NCI-H2107 (cell line): ENCODE results near the gene CASP9.
"Not testable (repeated sequence)": the region's sequence is repeated elsewhere in the genome, so short reads cannot be mapped to it uniquely, and the experiment has no call there.

Experiments
- DNase-seq: peaks from one replicate; lab custom pipeline; 2025; lab: John Stamatoyannopoulos, UW

The CASP9 gene

DNA sequence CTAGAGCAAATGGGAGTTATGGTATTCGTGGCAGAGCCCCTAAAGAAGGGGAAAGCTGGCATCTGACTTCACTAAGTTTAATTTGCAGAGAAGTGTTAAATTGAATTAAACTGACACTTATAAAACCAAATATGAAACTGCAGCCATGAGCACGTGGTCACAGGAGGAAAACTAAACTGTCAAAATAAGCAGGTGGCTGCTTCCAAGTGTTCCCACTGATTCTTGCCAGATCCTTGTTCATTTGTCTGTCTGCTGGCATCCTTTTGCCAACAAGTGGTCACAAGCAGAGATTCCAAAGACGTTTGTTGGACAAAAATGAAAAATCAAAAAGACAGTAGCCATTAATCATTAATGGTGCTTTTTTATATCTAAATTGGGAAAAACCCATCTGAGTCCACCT, 54.7 kb downstream of the CASP9 start:
- DNase-seq = no peak

DNA sequence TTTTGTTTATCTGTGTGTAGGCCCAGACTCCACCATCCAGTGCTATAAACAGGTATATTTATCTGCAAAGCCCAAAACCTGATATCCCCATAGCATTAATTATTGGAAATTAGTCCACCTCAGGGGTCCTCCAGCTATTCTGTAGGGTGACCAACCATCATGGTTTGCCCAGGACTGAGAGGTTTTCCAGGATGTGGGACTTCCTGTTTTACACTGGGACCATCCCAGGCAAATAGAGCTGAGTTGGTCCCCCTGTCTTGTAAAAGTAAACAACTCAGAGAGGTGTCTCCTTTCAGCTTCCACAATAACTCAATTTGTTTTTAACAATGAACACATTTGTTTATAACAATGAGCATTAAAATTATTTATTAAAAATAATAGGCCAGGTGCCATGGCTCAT, 55.9 kb downstream of the CASP9 start:
- no peak for DNase-seq

DNA sequence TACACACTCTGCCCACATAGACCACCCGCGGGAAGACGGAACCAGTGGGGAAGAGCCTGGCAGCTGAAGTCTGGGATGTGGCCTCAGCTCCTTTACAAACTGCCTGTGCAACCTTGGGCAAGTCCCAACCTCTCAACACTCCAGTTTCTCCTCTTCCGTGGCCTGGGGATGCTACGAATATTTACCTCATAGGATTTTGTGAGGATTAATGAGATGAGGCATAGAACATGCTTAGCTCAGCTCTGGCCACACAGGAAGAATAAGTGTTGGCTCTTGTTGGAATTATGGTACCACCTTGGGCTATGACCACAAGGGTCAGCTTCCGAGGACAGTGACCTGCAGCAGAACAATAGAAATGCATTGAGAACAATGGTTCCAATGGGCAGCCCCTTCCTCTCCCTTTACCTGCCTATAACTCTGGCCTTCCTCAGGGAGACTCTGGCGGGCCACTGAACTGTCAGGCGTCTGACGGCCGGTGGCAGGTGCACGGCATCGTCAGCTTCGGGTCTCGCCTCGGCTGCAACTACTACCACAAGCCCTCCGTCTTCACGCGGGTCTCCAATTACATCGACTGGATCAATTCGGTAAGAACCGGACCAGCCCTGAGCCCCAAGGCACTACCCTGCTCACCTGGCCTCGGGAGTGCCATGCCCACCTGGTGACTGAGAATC, 56.9 kb downstream of the CASP9 start:
- not testable (repeated sequence) for DNase-seq

DNA sequence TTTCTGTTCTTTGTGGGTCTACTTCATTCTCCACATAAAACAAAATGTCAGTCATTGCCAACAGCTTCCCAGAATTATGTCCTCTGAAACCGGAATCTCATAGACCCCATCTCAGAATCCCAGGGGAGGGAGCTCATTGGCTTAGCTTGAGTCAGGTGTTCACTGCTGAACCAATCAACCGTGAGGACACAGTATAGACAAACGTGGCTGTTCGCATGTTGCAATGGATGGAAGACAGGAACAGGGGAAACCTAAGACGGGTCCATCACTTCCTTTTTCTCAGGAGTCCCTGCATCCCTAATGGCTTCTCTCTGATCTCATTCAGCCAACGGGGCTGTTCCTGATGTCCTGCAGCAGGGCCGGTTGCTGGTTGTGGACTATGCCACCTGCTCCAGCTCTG, 58.3 kb downstream of the CASP9 start:
- DNase-seq = no peak

DNA sequence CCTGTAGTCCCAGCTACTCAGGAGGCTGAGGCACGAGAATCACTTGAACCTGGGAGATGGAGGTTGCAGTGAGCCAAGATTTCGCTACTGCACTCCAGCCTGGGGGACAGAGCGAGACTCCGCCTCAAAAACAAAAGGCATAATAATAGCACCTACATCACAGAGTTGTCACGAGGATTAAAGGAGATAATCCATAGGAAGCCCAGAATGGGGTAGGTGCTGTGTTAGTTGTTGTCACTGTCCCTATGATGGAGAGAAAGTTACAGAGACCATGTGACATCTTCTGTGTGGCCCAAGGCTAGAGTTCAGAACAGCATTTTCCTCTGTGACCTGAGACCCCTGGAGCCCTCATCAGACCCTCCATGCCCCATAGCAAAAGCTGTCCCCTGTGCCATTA, 60.1 kb downstream of the CASP9 start:
- not testable (repeated sequence) for DNase-seq

DNA sequence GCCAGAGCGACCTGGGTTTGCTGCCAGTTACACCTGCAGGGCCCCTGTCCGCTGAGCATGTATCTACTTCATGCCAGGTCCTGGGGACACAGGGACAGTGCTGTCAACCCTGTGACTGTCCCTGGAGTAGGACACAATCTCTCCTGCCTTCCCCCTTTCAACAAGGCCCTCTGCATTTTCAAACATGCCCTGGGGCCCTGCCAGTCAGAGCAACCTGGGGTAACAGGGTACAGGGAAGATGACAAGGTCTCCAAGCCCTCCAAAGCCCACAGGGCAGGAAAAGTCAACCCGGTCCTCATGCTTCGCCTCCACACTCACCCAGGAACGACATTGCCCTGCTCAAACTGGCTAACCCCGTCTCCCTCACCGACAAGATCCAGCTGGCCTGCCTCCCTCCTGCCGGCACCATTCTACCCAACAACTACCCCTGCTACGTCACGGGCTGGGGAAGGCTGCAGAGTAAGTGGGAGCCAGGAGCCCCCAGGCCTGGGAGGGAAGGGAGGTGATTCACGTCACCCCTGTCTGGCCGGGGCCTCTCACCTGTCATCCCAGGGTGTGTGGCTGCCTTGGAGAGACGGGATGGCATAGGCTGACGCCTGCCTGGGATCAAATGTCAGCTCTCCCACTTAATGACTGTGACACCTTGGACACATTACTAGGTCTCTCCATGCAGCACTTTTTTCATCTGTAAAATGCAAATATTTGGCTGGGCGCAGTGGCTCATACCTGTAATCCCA, 60.8 kb downstream of the CASP9 start:
- peak; percentile 60 for DNase-seq

DNA sequence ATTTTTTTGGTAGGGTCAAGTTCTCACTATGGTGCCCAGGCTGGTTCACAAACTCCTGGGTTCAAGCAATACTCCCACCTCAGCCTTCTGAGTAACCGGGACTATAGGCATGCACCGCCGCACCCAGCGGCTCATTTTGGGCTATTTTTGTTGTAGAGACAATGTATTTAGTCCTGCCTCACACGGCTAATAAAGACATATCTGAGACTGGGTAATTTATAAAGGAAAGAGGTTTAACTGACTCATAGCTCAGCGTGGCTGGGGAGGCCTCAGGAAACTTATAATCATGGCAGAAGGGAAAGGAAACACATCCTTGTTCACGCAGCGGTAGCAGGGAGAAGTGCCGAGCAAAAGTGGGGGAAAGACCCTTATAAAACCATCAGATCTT, 63.3 kb downstream of the CASP9 start:
- DNase-seq = no peak

DNA sequence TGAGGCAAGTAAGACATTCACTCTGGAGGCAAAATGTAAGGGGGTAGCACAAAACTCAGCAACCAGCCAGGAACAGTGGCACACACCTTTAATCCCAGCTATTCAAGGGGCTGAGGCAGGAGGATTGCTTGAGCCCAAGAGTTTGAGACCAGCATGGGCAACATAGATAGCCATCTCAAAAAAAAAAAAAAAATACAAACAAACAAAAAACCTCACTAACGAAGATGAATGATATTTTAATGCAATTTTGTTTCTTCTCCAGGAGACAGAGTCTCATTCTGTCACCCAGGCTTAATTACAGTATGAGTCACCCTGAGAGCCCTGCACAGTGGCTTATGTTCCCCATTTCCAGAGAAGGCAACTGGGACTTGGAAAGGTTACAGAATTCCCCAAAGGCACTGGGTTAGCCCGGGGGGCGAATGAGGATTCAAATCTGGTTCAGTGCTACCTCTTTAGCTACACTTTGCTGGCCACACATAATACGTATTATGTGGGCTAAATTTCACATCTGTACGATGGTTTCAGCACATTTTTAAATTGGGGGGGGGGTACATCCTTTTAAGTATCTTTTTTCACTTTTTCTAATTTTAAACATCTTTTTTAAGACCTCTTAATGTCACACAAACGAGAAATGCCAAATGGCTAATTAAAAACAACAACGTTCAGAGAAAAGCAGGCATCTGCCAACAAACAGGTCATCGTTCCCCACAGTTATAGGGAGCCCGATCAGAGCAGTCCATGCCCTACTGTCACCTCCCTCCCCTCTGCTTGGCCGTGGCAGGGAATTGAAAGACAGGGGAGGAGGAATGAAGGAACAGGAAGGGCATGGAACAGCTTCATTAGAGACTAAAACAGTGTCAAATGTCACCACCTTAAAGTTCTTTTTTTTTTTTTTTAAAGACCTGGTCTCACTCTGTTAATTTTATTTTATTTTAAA, 64.0 kb downstream of the CASP9 start:
- peak; percentile 19 for DNase-seq

DNA sequence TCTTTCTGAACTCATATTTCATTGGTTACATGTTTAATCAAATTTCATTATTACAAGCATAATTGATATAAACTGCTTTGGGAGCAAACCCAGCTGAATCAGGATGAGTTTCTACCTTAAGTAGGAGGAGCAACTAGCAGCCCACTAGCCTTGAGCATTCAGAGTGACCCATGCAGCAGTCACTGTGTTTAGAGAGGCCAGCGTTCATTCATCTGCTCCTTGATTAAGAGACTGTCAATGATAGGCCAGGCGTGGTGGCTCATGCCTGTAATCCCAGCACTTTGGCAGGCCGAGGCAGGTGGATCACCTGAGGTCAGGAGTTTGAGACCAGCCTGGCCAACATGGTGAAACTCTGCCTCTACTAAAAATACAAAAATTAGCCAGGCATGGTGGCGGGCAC, 65.6 kb downstream of the CASP9 start:
- DNase-seq = not testable (repeated sequence)

DNA sequence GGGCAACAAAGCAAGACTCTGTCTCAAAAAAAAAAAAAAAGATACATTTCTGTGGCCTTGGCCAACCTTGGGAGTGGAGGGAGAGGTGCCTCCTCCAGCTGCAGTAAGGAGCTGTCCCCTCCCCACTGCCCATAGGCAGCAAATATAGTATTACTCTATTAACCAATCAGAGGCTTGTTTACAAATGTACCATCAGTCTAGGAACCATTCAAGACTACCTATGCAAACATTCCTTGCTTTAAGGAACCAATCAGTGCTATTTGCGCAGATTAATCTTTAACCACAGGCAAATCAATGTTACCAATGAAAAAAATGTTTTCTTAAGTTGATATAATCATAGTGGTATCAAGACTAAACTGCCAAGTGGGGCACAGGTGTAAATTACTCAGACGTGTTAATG, 66.4 kb downstream of the CASP9 start:
- DNase-seq = no peak

DNA sequence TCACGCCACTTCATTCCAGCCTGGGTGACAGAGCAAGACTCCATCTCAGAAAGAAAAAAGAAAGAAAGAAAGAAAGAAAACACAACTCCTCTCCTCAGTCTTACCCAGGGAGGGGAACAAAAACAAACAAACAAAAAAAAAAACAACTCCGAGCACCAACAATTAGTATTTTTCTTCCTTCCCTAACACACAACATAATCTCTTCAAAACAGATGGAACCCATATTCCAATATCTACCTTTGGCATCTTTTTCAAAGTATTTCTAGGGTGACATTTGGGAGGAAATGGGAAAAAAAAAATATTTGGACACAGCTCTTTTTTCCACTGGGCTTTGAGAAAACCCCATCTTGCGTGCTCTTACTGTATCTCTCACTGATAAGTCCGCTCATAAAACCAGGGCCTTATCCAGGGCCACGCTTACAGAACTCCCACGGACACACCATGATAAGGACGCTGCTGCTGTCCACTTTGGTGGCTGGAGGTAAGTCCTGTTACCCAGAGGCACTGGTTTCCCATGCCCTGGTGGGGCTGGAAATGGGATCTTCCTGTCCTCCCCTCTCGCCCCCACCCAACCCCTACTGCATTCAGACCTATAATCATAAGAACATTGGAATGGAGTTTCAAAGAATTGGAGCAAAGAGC, 67.6 kb downstream of the CASP9 start, which contains the start of gene CELA2A:
CELA2A (plus strand) TSS at position 420 of the 642 bp plus-strand sequence; CDS start at position 442, 22 bp downstream.
- no peak for DNase-seq

DNA sequence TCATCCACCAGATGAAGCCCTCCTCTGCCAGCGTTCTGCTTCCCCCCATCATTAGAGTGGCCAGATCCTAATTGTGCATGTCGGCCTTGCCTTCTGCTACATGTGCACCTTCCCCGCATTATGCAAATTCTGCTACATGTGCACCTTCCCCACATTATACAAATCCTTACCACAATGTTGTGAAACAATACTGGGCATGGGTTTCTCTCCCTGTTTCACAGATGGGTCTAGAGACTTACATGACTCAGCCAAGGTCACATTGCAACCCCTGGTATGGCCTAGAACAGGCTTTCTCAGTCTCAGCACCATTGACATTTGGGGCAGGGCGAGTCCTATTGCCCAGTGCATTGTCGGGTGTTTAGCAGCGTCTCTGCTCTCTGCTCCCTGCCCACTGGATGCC, 68.5 kb downstream of the CASP9 start:
- no peak for DNase-seq

DNA sequence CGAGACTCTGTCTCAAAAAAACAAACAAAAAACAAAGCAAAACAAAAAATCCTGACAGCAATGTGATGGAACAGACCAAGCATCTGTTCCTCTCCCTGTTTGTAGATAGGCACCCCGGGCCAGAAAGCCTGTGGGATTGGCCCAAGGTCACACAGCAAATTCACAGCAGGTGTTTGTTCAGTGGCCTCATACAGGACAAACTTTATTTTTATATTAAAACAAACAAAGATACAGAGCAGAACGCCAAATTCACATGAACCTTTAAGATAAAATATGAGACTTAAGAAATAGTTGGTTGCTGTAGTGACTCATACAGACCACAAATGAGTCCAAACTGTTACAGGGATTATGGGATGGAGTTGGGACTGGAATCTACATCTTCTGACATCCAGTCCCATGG, 69.8 kb downstream of the CASP9 start:
- DNase-seq = no peak

DNA sequence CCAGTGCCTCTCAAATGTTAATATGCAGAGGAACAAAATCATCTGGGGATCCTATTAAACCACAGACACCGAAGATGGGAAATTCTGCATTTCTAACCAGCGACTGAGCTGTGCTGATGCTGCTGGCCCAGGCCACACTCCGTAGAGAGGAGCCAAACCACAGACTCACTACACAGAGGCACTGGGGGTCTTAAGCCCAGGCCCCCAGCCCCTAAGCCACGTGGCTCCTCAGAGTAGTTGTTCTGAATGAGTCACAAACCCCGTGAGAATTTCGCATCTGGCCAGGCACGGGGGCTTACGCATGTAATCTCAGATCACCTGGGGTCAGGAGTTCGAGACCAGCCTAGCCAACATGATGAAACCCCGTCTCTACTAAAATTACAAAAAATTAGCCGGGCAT, 70.3 kb downstream of the CASP9 start:
- no peak for DNase-seq

DNA sequence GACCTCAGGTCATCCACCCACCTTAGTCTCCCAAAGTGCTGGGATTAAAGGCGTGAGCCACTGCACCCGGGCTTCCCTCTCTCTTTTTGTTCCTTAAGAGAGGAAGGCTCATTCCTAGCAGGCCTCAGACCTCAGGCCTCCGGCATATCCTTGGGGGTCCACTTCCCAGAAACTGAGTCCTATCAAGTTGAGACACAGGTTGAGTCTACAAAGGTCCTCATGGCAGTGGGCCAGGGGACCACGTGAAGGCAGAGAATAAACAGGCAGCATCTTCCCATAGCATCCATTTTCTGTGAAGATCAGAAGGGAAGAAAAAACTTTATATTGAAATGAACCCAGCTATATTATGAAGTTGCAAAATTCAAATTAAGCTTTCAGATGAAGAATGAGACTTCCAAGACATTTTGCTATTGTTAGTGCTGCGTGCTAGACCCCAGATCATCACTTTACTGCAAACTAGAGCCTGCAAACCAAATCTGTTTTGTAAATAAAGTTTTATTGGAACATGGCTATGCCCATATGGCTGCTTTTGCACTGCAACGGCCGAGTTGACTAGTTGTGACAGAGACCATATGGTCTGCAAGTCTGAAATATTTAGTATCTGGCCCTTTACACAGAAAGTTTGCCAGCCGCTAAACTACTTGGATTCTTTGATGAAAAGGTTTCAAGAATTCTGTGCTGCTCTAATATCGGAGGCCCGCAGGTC, 71.0 kb downstream of the CASP9 start:
- DNase-seq = no peak

DNA sequence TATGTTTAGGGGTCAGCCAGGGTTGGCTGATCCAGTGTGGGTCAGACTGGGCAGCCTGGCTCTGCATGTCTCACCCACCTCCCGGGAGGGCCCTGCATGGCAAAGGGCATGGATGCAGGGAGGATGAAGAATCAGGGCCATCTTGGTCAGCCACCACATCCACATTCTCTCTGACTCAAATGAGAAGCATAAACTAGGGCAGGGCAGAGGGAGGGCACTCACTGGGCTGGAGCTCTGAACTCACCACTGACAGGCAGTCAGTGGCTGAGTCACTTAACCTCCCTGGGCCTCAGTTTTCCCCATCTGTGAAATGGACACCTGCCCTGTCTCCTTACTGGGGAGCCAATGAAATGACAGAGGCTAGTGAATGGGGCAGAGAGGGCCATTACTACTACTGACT, 71.8 kb downstream of the CASP9 start:
- DNase-seq = no peak

DNA sequence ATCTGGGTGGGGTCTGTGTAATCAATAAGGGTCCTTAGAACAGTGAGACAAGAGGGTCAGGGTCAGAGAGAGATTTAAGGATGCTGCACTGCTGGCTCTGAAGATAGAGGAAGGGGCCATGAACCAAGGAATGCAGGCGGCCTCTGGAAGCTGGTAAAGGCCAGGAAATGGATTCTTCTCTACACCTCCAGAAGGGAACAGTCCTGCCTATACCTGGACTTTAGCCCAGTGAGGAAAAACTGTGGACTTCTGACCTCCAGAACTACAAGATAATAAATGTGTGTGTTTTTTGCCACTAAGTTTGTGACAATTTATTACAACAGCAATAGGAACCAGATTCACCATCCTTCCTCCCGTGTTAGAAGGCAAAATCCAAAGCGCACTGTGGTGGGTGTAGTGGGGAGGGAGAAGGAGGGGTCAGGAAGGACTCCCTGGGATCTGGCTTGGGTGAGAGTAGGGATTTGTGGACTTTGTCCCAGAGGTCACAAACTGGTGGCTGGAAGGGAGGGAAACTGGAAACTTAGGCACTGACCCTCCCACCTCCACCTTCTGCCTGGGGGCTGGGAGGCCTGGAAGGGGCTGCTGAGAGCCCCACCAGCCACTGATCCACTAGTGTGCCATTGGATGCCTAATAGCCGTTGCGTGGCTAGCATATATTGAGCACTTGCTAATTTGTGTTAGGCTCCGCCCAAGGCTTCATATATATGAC, 72.8 kb downstream of the CASP9 start:
- DNase-seq = no peak

DNA sequence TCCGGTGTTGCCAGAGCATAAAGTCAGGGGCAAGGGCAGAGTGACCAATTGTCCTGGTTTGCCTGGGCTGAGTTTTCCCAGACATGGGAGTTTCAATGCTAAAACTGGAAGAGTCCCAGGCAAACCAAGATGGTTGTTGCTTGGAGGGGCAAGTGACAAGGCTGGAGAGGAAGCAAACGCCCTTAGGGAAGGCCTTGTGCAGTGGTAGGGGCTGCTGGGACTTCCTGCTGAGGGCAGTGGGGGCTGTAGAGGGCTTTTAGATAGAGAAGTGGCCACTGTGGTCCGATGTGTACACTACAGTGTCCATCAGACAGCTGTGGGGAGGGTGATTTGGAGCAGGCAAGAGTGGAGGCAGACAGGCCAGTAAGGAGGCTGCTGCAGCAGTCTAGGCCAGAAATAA, 74.4 kb downstream of the CASP9 start:
- no peak for DNase-seq

DNA sequence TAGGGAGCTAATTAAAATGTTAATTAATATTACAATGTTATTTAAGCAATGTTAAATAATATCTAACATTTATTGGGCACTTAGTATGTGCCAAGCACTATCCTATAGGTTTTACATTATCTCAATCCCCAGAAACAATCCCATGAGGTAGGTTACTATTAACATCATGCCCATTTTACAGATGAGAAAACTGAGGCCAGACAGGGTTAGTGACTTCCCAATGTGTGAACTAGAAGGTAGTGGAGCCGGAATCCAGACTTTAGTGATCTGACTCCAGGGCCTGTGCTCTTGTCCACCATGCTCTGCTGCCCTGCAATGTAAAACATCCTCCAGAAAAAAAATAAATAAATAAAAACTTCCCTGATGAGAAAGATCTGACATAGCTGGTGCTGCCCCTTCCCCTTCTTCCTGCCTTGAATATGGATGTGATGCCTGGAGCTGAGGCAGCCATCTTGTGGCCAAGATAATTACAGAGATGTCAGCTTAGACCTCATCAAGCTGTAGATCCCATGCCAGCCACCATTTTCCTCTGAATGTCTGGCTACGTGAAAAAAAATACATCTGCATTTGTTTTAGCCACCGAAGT, 75.0 kb downstream of the CASP9 start:
- no peak for DNase-seq

DNA sequence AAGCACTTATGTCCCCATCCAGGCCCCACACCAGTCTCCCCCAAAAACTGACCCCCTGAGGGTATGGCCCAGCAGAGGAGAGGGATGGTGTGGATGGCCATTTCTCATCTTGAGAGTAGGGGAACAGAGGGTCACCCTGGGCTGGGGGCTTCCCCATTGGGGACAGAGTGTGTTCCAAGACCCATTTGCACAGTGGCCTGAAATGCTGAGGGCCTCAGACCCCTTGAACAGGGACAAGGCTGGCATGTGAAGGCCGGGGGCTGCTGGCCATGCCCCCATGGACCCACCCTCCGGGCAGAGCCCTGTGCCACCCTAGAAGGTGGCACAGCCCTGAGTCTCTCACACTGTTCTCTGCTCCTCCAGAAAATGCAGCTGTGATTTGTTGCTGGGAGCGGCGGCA, 77.8 kb downstream of the CASP9 start:
- no peak for DNase-seq
